K562 (cell line): Measurements from ENCODE around the gene RUFY2. TPM values are rescaled to one million over a fixed set of nuclear protein-coding genes. Genes with fewer than 3 reads are reported as not detected.

Source experiments
- ARID2 ChIP-seq: fragments of 450-650 bp; IDR thresholded peaks from 2 replicates; pipeline ENCODE4 v1.6.1; 2017; ENCODE audit warnings: antibody characterized with exemption, mild to moderate bottlenecking
- CREM ChIP-seq: IDR thresholded peaks from 2 replicates; pipeline ENCODE4 v1.6.1; 2014; ENCODE audit warnings: antibody characterized with exemption, low read depth
- FUS ChIP-seq: fragments of 200-400 bp; formaldehyde crosslinking; optimal IDR thresholded peaks from 2 replicates; pipeline ENCODE3; 2017; ENCODE audit warnings: low read depth, low read length
- GTF2B ChIP-seq: IDR thresholded peaks from 2 replicates; pipeline ENCODE4 v1.6.1; 2011; ENCODE audit not compliant: insufficient read length; ENCODE audit errors: extremely low read depth
- HNRNPUL1 ChIP-seq: fragments of 200-400 bp; formaldehyde crosslinking; IDR thresholded peaks from 2 replicates; pipeline ENCODE4 v1.6.1; 2017; ENCODE audit warnings: low read length
- MBD2 ChIP-seq: sonication (generic); IDR thresholded peaks from 2 replicates; pipeline ENCODE4 v1.6.1; 2016; ENCODE audit warnings: low read depth, borderline replicate concordance
- MED1 ChIP-seq: sonication (generic); formaldehyde crosslinking; IDR thresholded peaks from 2 replicates; pipeline ENCODE4 v1.8.1; 2023; ENCODE audit warnings: missing genetic modification reagents, borderline replicate concordance
- MEIS2 ChIP-seq: fragments of 450-650 bp; IDR thresholded peaks from 2 replicates; pipeline ENCODE4 v1.6.1; 2014; ENCODE audit warnings: mild to moderate bottlenecking; ENCODE audit not compliant: partially characterized antibody
- NCOA4 ChIP-seq: fragments of 450-650 bp; IDR thresholded peaks from 2 replicates; pipeline ENCODE4 v1.6.1; 2018; ENCODE audit warnings: mild to moderate bottlenecking; ENCODE audit not compliant: partially characterized antibody
- NKRF ChIP-seq: fragments of 450-650 bp; IDR thresholded peaks from 2 replicates; pipeline ENCODE4 v1.6.1; 2016; ENCODE audit warnings: borderline replicate concordance
- POLR2AphosphoS5 ChIP-seq: IDR thresholded peaks from 2 replicates; pipeline ENCODE4 v1.6.1; 2011; ENCODE audit warnings: mild to moderate bottlenecking, low read depth, low read length, moderate library complexity; ENCODE audit not compliant: control insufficient read depth, insufficient read depth
- RBM15 ChIP-seq: fragments of 200-400 bp; formaldehyde crosslinking; IDR thresholded peaks from 2 replicates; pipeline ENCODE4 v1.6.1; 2018; ENCODE audit warnings: mild to moderate bottlenecking, low read length, moderate library complexity; ENCODE audit not compliant: insufficient read depth
- SP1 ChIP-seq: sonication (generic); formaldehyde crosslinking; IDR thresholded peaks from 2 replicates; pipeline ENCODE4 v1.8.1; 2022; ENCODE audit warnings: mild to moderate bottlenecking, missing genetic modification reagents
- TFAP4 ChIP-seq: sonication (generic); formaldehyde crosslinking; IDR thresholded peaks from 2 replicates; pipeline ENCODE4 v1.8.0; 2022; ENCODE audit warnings: missing genetic modification reagents, mild to moderate bottlenecking, moderate library complexity, borderline replicate concordance
- U2AF2 ChIP-seq: fragments of 200-400 bp; formaldehyde crosslinking; optimal IDR thresholded peaks from 2 replicates; pipeline ENCODE3; 2017; ENCODE audit warnings: low read depth, mild to moderate bottlenecking, low read length
- YY1 ChIP-seq, 3 experiments: IDR thresholded peaks; 2 replicates each; pipeline ENCODE4 v1.6.1; 2011; ENCODE audit warnings: low read length in 2 of 3, mild to moderate bottlenecking in 2 of 3, moderate library complexity in 2 of 3, borderline replicate concordance in 1 of 3, control low read depth in 1 of 3, low read depth in 1 of 3; ENCODE audit not compliant: insufficient read depth in 3 of 3, insufficient replicate concordance in 2 of 3, control insufficient read depth in 1 of 3, insufficient read length in 1 of 3; ENCODE audit errors: extremely low read depth in 1 of 3
- ZBTB33 ChIP-seq: sonication (generic); formaldehyde crosslinking; IDR thresholded peaks from 2 replicates; pipeline ENCODE4 v1.8.1; 2023; ENCODE audit warnings: mild to moderate bottlenecking, missing genetic modification reagents
- ZNF316 ChIP-seq: fragments of 450-650 bp; IDR thresholded peaks from 2 replicates; pipeline ENCODE4 v1.6.1; 2016
- ZNF449 ChIP-seq: fragments of 250-450 bp; sonication (Bioruptor Pico); IDR thresholded peaks from 2 replicates; pipeline ENCODE4 v1.8.0; 2022; ENCODE audit warnings: moderate library complexity, mild to moderate bottlenecking, inconsistent platforms
- ZNF57 ChIP-seq: fragments of 450-650 bp; formaldehyde crosslinking; IDR thresholded peaks from 2 replicates; pipeline ENCODE4 v1.4.0; 2020; ENCODE audit warnings: mild to moderate bottlenecking, moderate library complexity
- polyA plus RNA-seq, 8 experiments: library from polyadenylated mRNA; depleted of rRNA in 4 of 8; stranded (reverse) in 5 of 8; unstranded in 3 of 8; fragments of >200 nt; fragmentation: Nextera tagmentation in 2 of 8; fragmentation: Illumina TruSeq in 1 of 8; extraction: Ambion mirVana in 2 of 8; extraction: Trizol in 1 of 8; gene quantifications; 2 replicates each; pipeline versions ENCODE4 v1.2.1 to v1.2.3, GENCODE V29; 2011 to 2014; ENCODE audit warnings: inconsistent platforms in 1 of 8, missing spikeins in 1 of 8
- total RNA-seq, 7 experiments: library from RNA; depleted of rRNA in 6 of 7; stranded (reverse); fragments of >200 nt in 6 of 7; fragmentation: Illumina TruSeq in 2 of 7; extraction: Trizol in 2 of 7; gene quantifications; 2 replicates each; pipeline versions ENCODE4 v1.2.1 to v1.2.3, GENCODE V29; 2011 to 2021; ENCODE audit warnings: low replicate concordance in 1 of 7

RUFY2 gene
- total and polyA plus RNA-seq, 9 of the 15 experiments (the other 6 are each of a cell fraction or from before 2014, with no cell fraction given), result 3.7 to 20.1 (median 12.6) TPM

- TF ChIP-seq MBD2, result no peak
- TF ChIP-seq HNRNPUL1, result no peak
- no peak for TF ChIP-seq NKRF
- no peak for TF ChIP-seq GTF2B
- TF ChIP-seq ZNF316, result peak; percentile 45; the same call in 1 of the 2 replicates
- no peak for TF ChIP-seq ZNF449 (CRISPR knock-in tag)
- peak; percentile 10; the same call in 1 of the 2 replicates for TF ChIP-seq SP1 (CRISPR knock-in tag)
- no peak for TF ChIP-seq ARID2
- TF ChIP-seq ZNF57 (CRISPR knock-in tag), result no peak
- no peak for TF ChIP-seq U2AF2
- TF ChIP-seq POLR2AphosphoS5, result no peak
- TF ChIP-seq TFAP4 (CRISPR knock-in tag), result peak; percentile 52
- TF ChIP-seq NCOA4, result no peak
- TF ChIP-seq MED1 (CRISPR knock-in tag), result no peak
- TF ChIP-seq YY1 (IDR thresholded peaks at IDR 0.05; ENCODE audit: borderline replicate concordance in 1 of 3, control insufficient read depth in 1 of 3, extremely low read depth in 1 of 3, insufficient read depth in 3 of 3, insufficient read length in 1 of 3, insufficient replicate concordance in 2 of 3, low read depth in 1 of 3, low read length in 2 of 3), result no peak
- no peak for TF ChIP-seq MEIS2
- no peak for TF ChIP-seq ZBTB33
- peak; percentile 35; the same call in 1 of the 2 replicates for TF ChIP-seq CREM
- no peak for TF ChIP-seq FUS
- TF ChIP-seq RBM15, result no peak
Observed at GRCh38 chr10:68406111-68406814, 814 bp downstream of the RUFY2 start (continued).
